Stimulated activated CD8-positive, alpha-beta memory T cell treated with anti-CD3 and anti-CD28 coated beads, Interleukin-2, amount 100 ng/mL, for 48 hours (primary cell): ENCODE results near the gene KLK13.
A peak's percentile ranks its signal among the peaks of the same experiment; 100 is the strongest.

Experiments used
- DNase-seq, 2 donors: peaks; one replicate each; pipeline ENCODE4 v3.0.0-alpha.2; 2020; ENCODE audit warnings: low read depth in 2 of 2

KLK13 gene

GRCh38 chr19:51019544-51019925, 45.4 kb downstream of the KLK13 start, which contains the start of gene KLK10:
KLK10 (minus strand) TSS chr19:51019709; CDS start chr19:51019130, 579 bp downstream.
- no peak for DNase-seq

GRCh38 chr19:51018745-51019543, 45.9 kb downstream of the KLK13 start:
- DNase-seq, result no peak

GRCh38 chr19:51016798-51017683, 47.9 kb downstream of the KLK13 start:
- DNase-seq, result peak; percentile 48 to 67

GRCh38 chr19:51015691-51016267, 49.1 kb downstream of the KLK13 start:
- DNase-seq, result no peak

GRCh38 chr19:51014242-51014641, 50.6 kb downstream of the KLK13 start:
- DNase-seq, result no peak

- no peak for DNase-seq
Measured at GRCh38 chr19:51012661-51013190, 52.2 kb downstream of the KLK13 start.

GRCh38 chr19:51010066-51010795, 54.7 kb downstream of the KLK13 start:
- DNase-seq, result no peak

GRCh38 chr19:51009061-51009891, 55.6 kb downstream of the KLK13 start:
- no peak for DNase-seq

- no peak for DNase-seq
Measured at GRCh38 chr19:51007488-51007887, 57.4 kb downstream of the KLK13 start.

GRCh38 chr19:51006406-51006805, 58.5 kb downstream of the KLK13 start:
- DNase-seq, result no peak
